C1 segment of cervical spinal cord (tissue), 14 donors: ENCODE results near the gene FANCC.
"Not testable (repeated sequence)": the region's sequence is repeated elsewhere in the genome, so short reads cannot be mapped to it uniquely, and the experiment has no call there.

Experiments used
- DNase-seq, 14 donors: peaks; one replicate each; lab custom pipeline; 2025; lab: John Stamatoyannopoulos, UW

The FANCC gene

GRCh38 chr9:95284162-95285080 is 33.1 kb downstream of the FANCC start:
- DNase-seq: no peak

- no peak for DNase-seq
Measured at GRCh38 chr9:95283673-95284072, 33.8 kb downstream of the FANCC start.

- DNase-seq: no peak
Measured at GRCh38 chr9:95282332-95282731, 35.2 kb downstream of the FANCC start.

GRCh38 chr9:95280745-95281144 is 36.8 kb downstream of the FANCC start:
- DNase-seq: no peak

- no peak for DNase-seq
Measured at GRCh38 chr9:95277509-95277908, 40.0 kb downstream of the FANCC start.

GRCh38 chr9:95276395-95276954 is 41.0 kb downstream of the FANCC start:
- no peak for DNase-seq

- not testable (repeated sequence) for DNase-seq
Measured at GRCh38 chr9:95274160-95274559, 43.3 kb downstream of the FANCC start.

- DNase-seq: no peak
Measured at GRCh38 chr9:95273369-95274022, 44.0 kb downstream of the FANCC start.

GRCh38 chr9:95272830-95273229 is 44.7 kb downstream of the FANCC start:
- DNase-seq: no peak

- DNase-seq: no peak
Measured at GRCh38 chr9:95270790-95271189, 46.7 kb downstream of the FANCC start.

GRCh38 chr9:95269803-95270773 is 47.4 kb downstream of the FANCC start:
- not testable (repeated sequence) for DNase-seq

GRCh38 chr9:95268681-95269080 is 48.8 kb downstream of the FANCC start:
- DNase-seq: peak in 2 of 14 donors; percentile 1 to 9

GRCh38 chr9:95266649-95267048 is 50.9 kb downstream of the FANCC start:
- no peak for DNase-seq

- DNase-seq: no peak
Measured at GRCh38 chr9:95265960-95266359, 51.5 kb downstream of the FANCC start.

- DNase-seq: no peak
Measured at GRCh38 chr9:95264954-95265615, 52.4 kb downstream of the FANCC start.

- no peak for DNase-seq
Measured at GRCh38 chr9:95261890-95262289, 55.6 kb downstream of the FANCC start.

GRCh38 chr9:95250462-95251221 is 66.9 kb downstream of the FANCC start:
- no peak for DNase-seq

GRCh38 chr9:95249986-95250385 is 67.5 kb downstream of the FANCC start:
- no peak for DNase-seq

- DNase-seq: no peak
Measured at GRCh38 chr9:95246547-95246946, 71.0 kb downstream of the FANCC start.

GRCh38 chr9:95242613-95243012 is 74.9 kb downstream of the FANCC start:
- no peak for DNase-seq
